HepG2 (cell line): Measurements from ENCODE around the gene SMYD2. TPM values are rescaled to one million over a fixed set of nuclear protein-coding genes. Genes with fewer than 3 reads are reported as not detected.

Experiments
- ARNTL ChIP-seq: sonication (generic); formaldehyde crosslinking; IDR thresholded peaks from 2 replicates; pipeline ENCODE4 v1.4.0; 2020; ENCODE audit warnings: mild to moderate bottlenecking, missing genetic modification reagents
- CC2D1A ChIP-seq: sonication (generic); formaldehyde crosslinking; IDR thresholded peaks from 2 replicates; pipeline ENCODE4 v1.8.1; 2023; ENCODE audit warnings: mild to moderate bottlenecking, missing genetic modification reagents
- DMAP1 ChIP-seq: IDR thresholded peaks from 2 replicates; pipeline ENCODE4 v1.6.1; 2016
- ETS1 ChIP-seq: sonication (generic); formaldehyde crosslinking; IDR thresholded peaks from 2 replicates; pipeline ENCODE4 v1.4.0; 2020; ENCODE audit warnings: missing genetic modification reagents
- FOXA3 ChIP-seq: IDR thresholded peaks from 2 replicates; pipeline ENCODE4 v1.6.1; 2016; ENCODE audit warnings: missing genetic modification reagents, missing compliant biosample characterization
- KDM3A ChIP-seq: IDR thresholded peaks from 2 replicates; pipeline ENCODE4 v1.6.1; 2018; ENCODE audit warnings: low read depth, missing compliant biosample characterization
- MTF1 ChIP-seq: sonication (generic); formaldehyde crosslinking; IDR thresholded peaks from 2 replicates; pipeline ENCODE4 v1.5.0; 2020; ENCODE audit warnings: missing genetic modification reagents
- MXD4 ChIP-seq: IDR thresholded peaks from 2 replicates; pipeline ENCODE4 v1.6.1; 2016; ENCODE audit warnings: mild to moderate bottlenecking, missing biosample characterization, missing genetic modification reagents
- PHF20 ChIP-seq: sonication (generic); formaldehyde crosslinking; IDR thresholded peaks from 2 replicates; pipeline ENCODE4 v1.5.0; 2020; ENCODE audit warnings: mild to moderate bottlenecking, missing genetic modification reagents
- SRSF9 ChIP-seq: fragments of 200-400 bp; formaldehyde crosslinking; IDR thresholded peaks from 2 replicates; pipeline ENCODE4 v1.6.1; 2018; ENCODE audit warnings: borderline replicate concordance, mild to moderate bottlenecking, low read depth, low read length; ENCODE audit not compliant: insufficient read depth, poor library complexity, severe bottlenecking
- ZBTB46 ChIP-seq: sonication (generic); formaldehyde crosslinking; IDR thresholded peaks from 2 replicates; pipeline ENCODE4 v1.4.0; 2020; ENCODE audit warnings: mild to moderate bottlenecking, missing genetic modification reagents, borderline replicate concordance
- ZFP36L2 ChIP-seq: sonication (generic); formaldehyde crosslinking; IDR thresholded peaks from 2 replicates; pipeline ENCODE4 v1.4.0; 2020; ENCODE audit warnings: missing genetic modification reagents
- ZNF33A ChIP-seq: sonication (generic); formaldehyde crosslinking; IDR thresholded peaks from 2 replicates; pipeline ENCODE4 v1.5.1; 2020; ENCODE audit warnings: missing genetic modification reagents, mild to moderate bottlenecking, moderate library complexity, borderline replicate concordance
- ZNF44 ChIP-seq: sonication (generic); formaldehyde crosslinking; IDR thresholded peaks from 2 replicates; pipeline ENCODE4 v1.5.1; 2020; ENCODE audit warnings: mild to moderate bottlenecking, missing genetic modification reagents
- ZNF615 ChIP-seq: sonication (generic); formaldehyde crosslinking; IDR thresholded peaks from 2 replicates; pipeline ENCODE4 v1.5.0; 2020; ENCODE audit warnings: mild to moderate bottlenecking, missing genetic modification reagents, borderline replicate concordance
- ZNF740 ChIP-seq: sonication (generic); formaldehyde crosslinking; IDR thresholded peaks from 2 replicates; pipeline ENCODE4 v1.4.0; 2020; ENCODE audit warnings: missing genetic modification reagents
- ZNF749 ChIP-seq: sonication (generic); formaldehyde crosslinking; IDR thresholded peaks from 2 replicates; pipeline ENCODE4 v1.8.0; 2022; ENCODE audit warnings: mild to moderate bottlenecking, missing genetic modification reagents, moderate library complexity, borderline replicate concordance
- ZNF761 ChIP-seq: sonication (generic); formaldehyde crosslinking; conservative IDR thresholded peaks from 2 replicates; pipeline ENCODE4 v1.4.0; 2020; ENCODE audit warnings: mild to moderate bottlenecking, missing genetic modification reagents
- ZNF773 ChIP-seq: sonication (generic); formaldehyde crosslinking; IDR thresholded peaks from 2 replicates; pipeline ENCODE4 v1.4.0; 2020; ENCODE audit warnings: missing genetic modification reagents, borderline replicate concordance
- ZNF883 ChIP-seq: sonication (generic); formaldehyde crosslinking; IDR thresholded peaks from 2 replicates; pipeline ENCODE4 v1.5.1; 2020; ENCODE audit warnings: mild to moderate bottlenecking, missing genetic modification reagents; ENCODE audit errors: not compliant biosample characterization
- ZSCAN5A ChIP-seq: sonication (generic); formaldehyde crosslinking; IDR thresholded peaks from 2 replicates; pipeline ENCODE4 v1.8.0; 2022; ENCODE audit warnings: mild to moderate bottlenecking, missing genetic modification reagents, borderline replicate concordance
- polyA plus RNA-seq, 8 experiments: library from polyadenylated mRNA; depleted of rRNA in 3 of 8; stranded (reverse) in 7 of 8; unstranded in 1 of 8; fragments of >200 nt; fragmentation: Illumina TruSeq in 4 of 8; extraction: Trizol in 4 of 8; gene quantifications; 2 replicates each; pipeline versions ENCODE4 v1.2.1 to v1.2.3, GENCODE V29; 2011 to 2016; ENCODE audit warnings: low read depth in 4 of 8, missing spikeins in 1 of 8, mixed read lengths in 1 of 8; ENCODE audit not compliant: insufficient read depth in 1 of 8
- total RNA-seq, 5 experiments: library from RNA; depleted of rRNA; stranded (reverse); fragments of >200 nt; fragmentation: Illumina TruSeq; extraction: Trizol; gene quantifications; 2 replicates each; pipeline ENCODE4 v1.2.3, GENCODE V29; 2016; ENCODE audit warnings: low read depth in 1 of 5
- TF ChIP-seq, protein P1 (sequence below): sonication (generic); formaldehyde crosslinking; conservative IDR thresholded peaks from 2 replicates; pipeline ENCODE4 v1.4.0; 2020; ENCODE audit warnings: missing genetic modification reagents

The SMYD2 gene
- total and polyA plus RNA-seq, 2 of the 13 experiments (the other 11 are each of a cell fraction or from before 2014, with no cell fraction given) = 72.7 to 139 TPM

DNA sequence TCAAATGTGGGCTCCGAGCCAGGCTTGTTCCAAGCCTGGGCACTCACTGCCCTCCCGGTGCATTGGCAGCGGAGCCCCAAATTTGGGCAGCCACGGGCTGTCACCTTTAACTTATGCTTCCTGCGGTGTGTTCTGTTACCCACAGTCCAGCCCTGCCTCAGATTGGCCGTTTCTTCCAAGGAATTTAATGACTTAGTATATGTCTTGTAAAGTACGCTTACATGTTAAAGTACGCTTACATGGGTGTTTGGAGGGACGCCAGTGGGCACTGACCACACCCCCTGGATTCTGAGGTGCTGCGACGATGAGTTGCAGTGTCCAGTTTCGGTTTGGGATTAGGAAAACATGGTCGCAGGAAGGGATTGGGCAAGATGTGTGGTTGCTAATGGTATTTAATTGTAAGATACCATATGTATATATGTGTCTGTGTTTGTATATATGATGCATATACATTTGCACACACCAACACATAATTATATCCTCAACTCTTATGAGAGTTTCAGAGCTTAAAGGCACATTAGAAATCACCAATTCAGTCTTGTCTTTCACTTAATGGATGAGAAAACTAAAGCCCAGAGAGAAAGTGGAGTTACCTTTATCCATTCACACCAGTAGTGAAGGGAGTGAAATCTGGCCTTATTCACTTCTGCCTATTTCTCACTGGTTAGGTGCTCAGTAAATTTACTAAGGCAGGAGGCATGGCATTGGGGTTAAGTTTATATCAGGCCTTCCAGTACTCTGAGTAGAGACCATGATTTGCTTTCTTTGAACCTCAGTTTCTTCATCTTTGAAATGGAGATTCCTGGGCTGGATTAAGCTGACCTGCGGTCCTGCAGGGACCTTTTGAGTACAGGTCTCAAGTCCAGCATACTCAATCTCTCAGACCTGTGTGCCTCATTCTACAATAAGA, 1.0 kb downstream of the SMYD2 start (continued):
- TF ChIP-seq ZBTB46 (CRISPR knock-in tag) = no peak
- no peak for TF ChIP-seq ZNF740
- TF ChIP-seq ZSCAN5A (CRISPR knock-in tag) = no peak
- TF ChIP-seq ZFP36L2 (CRISPR knock-in tag) = no peak
- TF ChIP-seq ZNF773 (CRISPR knock-in tag) = no peak
- TF ChIP-seq PHF20 (CRISPR knock-in tag) = no peak
- TF ChIP-seq KDM3A (CRISPR knock-in tag) = no peak
- TF ChIP-seq FOXA3 (CRISPR knock-in tag) = peak; percentile 9; the same call in 1 of the 2 replicates
- 0 out of 2 replicates have a peak, but pooled peaks have one; percentile 14 for TF ChIP-seq ARNTL
- TF ChIP-seq ZNF44 (CRISPR knock-in tag) = 0 out of 2 replicates have a peak, but pooled peaks have one; percentile 15
- TF ChIP-seq DMAP1 (CRISPR knock-in tag) = peak; percentile 9; the same call in 1 of the 2 replicates
- no peak for TF ChIP-seq SRSF9
- TF ChIP-seq ZNF749 (CRISPR knock-in tag) = no peak
- TF ChIP-seq MXD4 (CRISPR knock-in tag) = no peak
- no peak for TF ChIP-seq ZNF615 (CRISPR knock-in tag)
- TF ChIP-seq CC2D1A (CRISPR knock-in tag) = no peak
- TF ChIP-seq ZNF33A = no peak
- no peak for TF ChIP-seq ETS1 (CRISPR knock-in tag)
- no peak for TF ChIP-seq ZNF883
- no peak for TF ChIP-seq MTF1 (CRISPR knock-in tag)
- 0 out of 2 replicates have a peak, but pooled peaks have one; percentile 25 for TF ChIP-seq ZNF761 (CRISPR knock-in tag)
- TF ChIP-seq, protein P1, sequence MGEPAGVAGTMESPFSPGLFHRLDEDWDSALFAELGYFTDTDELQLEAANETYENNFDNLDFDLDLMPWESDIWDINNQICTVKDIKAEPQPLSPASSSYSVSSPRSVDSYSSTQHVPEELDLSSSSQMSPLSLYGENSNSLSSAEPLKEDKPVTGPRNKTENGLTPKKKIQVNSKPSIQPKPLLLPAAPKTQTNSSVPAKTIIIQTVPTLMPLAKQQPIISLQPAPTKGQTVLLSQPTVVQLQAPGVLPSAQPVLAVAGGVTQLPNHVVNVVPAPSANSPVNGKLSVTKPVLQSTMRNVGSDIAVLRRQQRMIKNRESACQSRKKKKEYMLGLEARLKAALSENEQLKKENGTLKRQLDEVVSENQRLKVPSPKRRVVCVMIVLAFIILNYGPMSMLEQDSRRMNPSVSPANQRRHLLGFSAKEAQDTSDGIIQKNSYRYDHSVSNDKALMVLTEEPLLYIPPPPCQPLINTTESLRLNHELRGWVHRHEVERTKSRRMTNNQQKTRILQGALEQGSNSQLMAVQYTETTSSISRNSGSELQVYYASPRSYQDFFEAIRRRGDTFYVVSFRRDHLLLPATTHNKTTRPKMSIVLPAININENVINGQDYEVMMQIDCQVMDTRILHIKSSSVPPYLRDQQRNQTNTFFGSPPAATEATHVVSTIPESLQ (CRISPR knock-in tag) = no peak
